ENCODE results near the gene DGKE. TPM values are rescaled to one million over a fixed set of nuclear protein-coding genes. Genes with fewer than 3 reads are reported as not detected.

Gene DGKE
- total RNA-seq, 1 experiment from 2014 or later, result 10.0 TPM

DNA sequence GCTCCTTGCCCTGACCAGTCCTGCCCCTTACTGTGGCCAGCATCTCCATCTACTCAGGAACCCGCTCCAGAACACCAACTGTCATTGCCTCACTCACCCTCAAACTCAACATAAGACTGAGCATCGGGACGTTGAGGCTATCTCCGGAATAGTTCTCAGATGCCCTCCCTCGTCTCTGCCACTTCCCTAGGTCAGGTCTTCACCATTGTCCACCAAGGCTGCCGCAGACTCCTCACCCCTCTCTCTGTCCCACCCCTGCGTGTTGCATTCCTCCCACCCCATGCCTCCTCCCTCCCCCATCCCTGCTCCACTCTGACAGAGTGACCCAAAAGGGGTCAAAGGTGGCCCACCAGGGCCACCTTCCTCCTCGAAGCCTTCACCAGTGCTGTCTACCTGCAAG, 37.4 kb upstream of the DGKE start:
- BruUV-seq (replicated peaks), result no TSS peak
- CTCF ChIA-PET, result no interaction called here

GRCh38 chr17:56798916-56799315, 35.0 kb upstream of the DGKE start:
- Mint-ChIP-seq H3K36me3 (ENCODE audit: insufficient read depth, unreplicated experiment) (peaks cover 5% of the 10 kb centered on the region), H3K9me3 (ENCODE audit: low read depth, unreplicated experiment) (no peaks in the 10 kb centered on the region), H3K4me1 (ENCODE audit: low read depth, unreplicated experiment) (no peaks in the 10 kb centered on the region), H3K4me3 (ENCODE audit: low read depth, unreplicated experiment) (no peak overlapping the region), H3K27me3 (ENCODE audit: unreplicated experiment) (no peaks in the 10 kb centered on the region), H3K27ac (ENCODE audit: unreplicated experiment) (no peak overlapping the region)
- no TSS peak for BruUV-seq (replicated peaks)
- no peak for DNase-seq
- CTCF ChIA-PET, result no interaction called here
- no peak for TF ChIP-seq CTCF (IDR thresholded peaks at IDR 0.05; ENCODE audit: unreplicated experiment)
- intact Hi-C loops (cut with micrococcal nuclease; ENCODE audit: unreplicated experiment), result no loop called here

More for the DNA sequence above, 37.4 kb upstream of the DGKE start:
- Mint-ChIP-seq H3K27ac (ENCODE audit: unreplicated experiment) (no peak overlapping the region), H3K9me3 (ENCODE audit: low read depth, unreplicated experiment) (peaks cover 3% of the 10 kb centered on the region), H3K4me3 (ENCODE audit: low read depth, unreplicated experiment) (no peak overlapping the region), H3K4me1 (ENCODE audit: low read depth, unreplicated experiment) (no peaks in the 10 kb centered on the region), H3K36me3 (ENCODE audit: insufficient read depth, unreplicated experiment) (peaks cover 5% of the 10 kb centered on the region), H3K27me3 (ENCODE audit: unreplicated experiment) (no peaks in the 10 kb centered on the region)
- no peak for DNase-seq
- no peak for TF ChIP-seq CTCF (IDR thresholded peaks at IDR 0.05; ENCODE audit: unreplicated experiment)
- intact Hi-C loops (cut with micrococcal nuclease; ENCODE audit: unreplicated experiment), result no loop called here

DNA sequence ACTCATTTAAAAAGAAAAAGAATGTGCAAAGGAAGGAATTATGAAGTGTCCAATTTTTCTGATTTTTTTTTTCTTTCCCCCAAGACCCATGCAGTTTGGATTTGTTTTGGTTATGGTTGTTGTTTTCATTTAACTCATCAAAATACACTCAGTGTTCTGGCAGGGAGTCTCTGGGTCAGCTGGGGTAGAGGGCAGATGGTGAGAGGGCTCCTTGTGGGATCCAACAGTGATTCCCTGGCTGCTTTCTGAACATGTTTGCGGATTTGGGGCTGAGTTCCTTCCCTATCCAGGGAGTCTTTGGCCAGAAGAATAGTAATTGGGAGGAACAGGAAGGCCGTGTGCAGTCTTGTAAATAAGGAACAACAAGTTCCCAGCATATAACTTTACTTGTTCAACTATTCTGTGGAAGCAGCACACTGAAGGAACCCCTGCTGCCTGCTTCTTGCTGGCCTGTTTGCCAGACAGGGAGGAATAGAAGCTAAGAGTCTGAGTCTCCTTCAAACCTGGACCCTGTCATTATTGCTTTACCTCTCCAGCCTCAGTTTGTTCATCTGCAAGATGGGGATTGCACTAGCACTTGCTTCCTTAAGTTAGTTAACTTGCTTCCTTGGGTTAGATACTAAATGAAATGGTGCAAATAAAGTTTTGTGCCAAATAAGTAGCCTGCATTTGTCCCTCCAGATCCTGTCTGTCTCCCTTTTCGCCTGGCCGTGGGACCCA, 32.3 kb upstream of the DGKE start:
- no TSS peak for BruUV-seq (replicated peaks)
- H3K27me3 Mint-ChIP-seq (ENCODE audit: unreplicated experiment), result no peaks in the 10 kb centered on the region
- no peak overlapping the region for H3K4me3 Mint-ChIP-seq (ENCODE audit: low read depth, unreplicated experiment)
- no peaks in the 10 kb centered on the region for H3K9me3 Mint-ChIP-seq (ENCODE audit: low read depth, unreplicated experiment)
- intact Hi-C loops (cut with micrococcal nuclease; ENCODE audit: unreplicated experiment), result no loop called here
- DNase-seq, result no peak
- H3K36me3 Mint-ChIP-seq (ENCODE audit: insufficient read depth, unreplicated experiment), result peaks cover 5% of the 10 kb centered on the region
- no peak for TF ChIP-seq CTCF (IDR thresholded peaks at IDR 0.05; ENCODE audit: unreplicated experiment)
- peaks cover 3% of the 10 kb centered on the region for H3K4me1 Mint-ChIP-seq (ENCODE audit: low read depth, unreplicated experiment)
- no peak overlapping the region for H3K27ac Mint-ChIP-seq (ENCODE audit: unreplicated experiment)
- CTCF ChIA-PET, result no interaction called here

DNA sequence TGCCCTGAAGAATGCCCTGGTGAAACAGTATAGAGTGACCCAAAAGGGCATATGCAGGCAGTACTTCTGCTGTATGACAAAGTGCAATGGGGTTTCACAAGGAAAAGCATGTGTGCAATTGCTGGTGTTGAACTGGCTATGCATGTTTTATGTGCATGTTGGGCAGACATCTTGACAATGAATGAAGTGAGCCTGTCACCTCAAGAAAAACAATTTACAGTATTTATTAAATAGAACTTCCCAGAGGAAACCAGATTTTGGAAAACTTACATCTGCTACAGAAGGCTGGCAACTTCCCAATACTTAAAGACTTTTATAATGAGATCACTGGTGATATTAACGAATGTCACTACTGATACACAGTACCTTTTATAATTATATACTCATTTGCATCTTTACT, 30.9 kb upstream of the DGKE start:
- Mint-ChIP-seq H3K4me1 (ENCODE audit: low read depth, unreplicated experiment) (peaks cover 8% of the 10 kb centered on the region), H3K4me3 (ENCODE audit: low read depth, unreplicated experiment) (no peak overlapping the region), H3K9me3 (ENCODE audit: low read depth, unreplicated experiment) (no peaks in the 10 kb centered on the region), H3K27me3 (ENCODE audit: unreplicated experiment) (no peaks in the 10 kb centered on the region), H3K27ac (ENCODE audit: unreplicated experiment) (no peak overlapping the region), H3K36me3 (ENCODE audit: insufficient read depth, unreplicated experiment) (peaks cover 5% of the 10 kb centered on the region)
- BruUV-seq (replicated peaks), result no TSS peak
- no peak for DNase-seq
- intact Hi-C loops (cut with micrococcal nuclease; ENCODE audit: unreplicated experiment), result no loop called here
- CTCF ChIA-PET, result no interaction called here
- TF ChIP-seq CTCF (IDR thresholded peaks at IDR 0.05; ENCODE audit: unreplicated experiment), result no peak
